ENCODE results near the gene USP44. TPM values are rescaled to one million over a fixed set of nuclear protein-coding genes. Genes with fewer than 3 reads are reported as not detected.

The USP44 gene
- polyA plus RNA-seq, 1 experiment = 1.2 TPM

- POLR2A ChIA-PET = no interaction called here
These were observed 46.2 kb downstream of the USP44 start for GRCh38 chr12:95505039-95505438.

GRCh38 chr12:95504140-95504539 lies 47.1 kb downstream of the USP44 start:
- DNase-seq (ENCODE audit: low read depth) = no peak
- CTCF ChIA-PET = interaction anchor here (0.6 kb wide), 1 partner anchor 59 kb away, joined by 3 read pairs; no protein-coding TSS in a partner anchor

More at GRCh38 chr12:95505039-95505438, 46.2 kb downstream of the USP44 start:
- Histone ChIP-seq H3K27me3 (ENCODE audit: control insufficient read depth, insufficient read depth, low read length) (no peaks in the 10 kb centered on the region), H3K4me3 (ENCODE audit: low read depth, low read length) (no peak overlapping the region), H3K36me3 (ENCODE audit: control insufficient read depth, insufficient read depth, low read length) (peaks cover 14% of the 10 kb centered on the region)
- CTCF ChIA-PET = no interaction called here
- no peak for TF ChIP-seq CTCF (IDR thresholded peaks at IDR 0.05; ENCODE audit: insufficient read depth, low read depth, low read length)
- no peak for DNase-seq (ENCODE audit: low read depth)

GRCh38 chr12:95499772-95500171 lies 51.5 kb downstream of the USP44 start:
- Histone ChIP-seq H3K36me3 (ENCODE audit: control insufficient read depth, insufficient read depth, low read length) (peaks cover 12% of the 10 kb centered on the region), H3K27me3 (ENCODE audit: control insufficient read depth, insufficient read depth, low read length) (no peaks in the 10 kb centered on the region), H3K4me3 (ENCODE audit: low read depth, low read length) (no peak overlapping the region)
- no peak for TF ChIP-seq CTCF (IDR thresholded peaks at IDR 0.05; ENCODE audit: insufficient read depth, low read depth, low read length)
- DNase-seq (ENCODE audit: low read depth) = no peak
- CTCF ChIA-PET = no interaction called here
- POLR2A ChIA-PET = no interaction called here

More at GRCh38 chr12:95504140-95504539, 47.1 kb downstream of the USP44 start:
- Histone ChIP-seq H3K4me3 (ENCODE audit: low read depth, low read length) (no peak overlapping the region), H3K27me3 (ENCODE audit: control insufficient read depth, insufficient read depth, low read length) (no peaks in the 10 kb centered on the region), H3K36me3 (ENCODE audit: control insufficient read depth, insufficient read depth, low read length) (peaks cover 14% of the 10 kb centered on the region)
- TF ChIP-seq CTCF (IDR thresholded peaks at IDR 0.05; ENCODE audit: insufficient read depth, low read depth, low read length) = no peak
- POLR2A ChIA-PET = no interaction called here

- no peak overlapping the region for H3K4me3 ChIP-seq (ENCODE audit: low read depth, low read length)
- no peak for DNase-seq (ENCODE audit: low read depth)
- no peak for TF ChIP-seq CTCF (IDR thresholded peaks at IDR 0.05; ENCODE audit: insufficient read depth, low read depth, low read length)
- POLR2A ChIA-PET = no interaction called here
- H3K27me3 ChIP-seq (ENCODE audit: control insufficient read depth, insufficient read depth, low read length) = no peaks in the 10 kb centered on the region
- CTCF ChIA-PET = no interaction called here
- H3K36me3 ChIP-seq (ENCODE audit: control insufficient read depth, insufficient read depth, low read length) = peaks cover 8% of the 10 kb centered on the region
These were observed 52.3 kb downstream of the USP44 start for GRCh38 chr12:95498968-95499367.

DNA sequence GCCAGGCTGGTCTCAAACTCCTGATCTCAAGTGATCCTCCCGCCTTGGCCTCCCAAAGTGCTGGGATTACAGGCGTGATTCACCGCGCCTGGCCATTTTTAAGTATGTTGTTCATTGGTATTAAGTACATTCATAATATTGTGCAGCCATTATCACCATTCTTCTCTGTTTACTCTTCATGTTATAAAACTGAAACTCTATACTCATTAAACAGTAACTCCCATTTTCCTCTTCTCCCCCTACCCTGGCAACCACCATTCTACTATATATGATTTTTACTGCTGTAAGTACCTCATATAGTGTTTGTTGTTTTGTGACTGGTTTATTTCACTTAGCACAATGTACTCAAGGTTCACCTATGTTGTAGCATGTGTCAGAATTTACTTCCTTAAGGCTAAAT lies 54.2 kb downstream of the USP44 start:
- Histone ChIP-seq H3K27me3 (ENCODE audit: control insufficient read depth, insufficient read depth, low read length) (no peaks in the 10 kb centered on the region), H3K4me3 (ENCODE audit: low read depth, low read length) (no peak overlapping the region), H3K36me3 (ENCODE audit: control insufficient read depth, insufficient read depth, low read length) (peaks cover 4% of the 10 kb centered on the region; the same call in 1 of the 2 replicates)
- CTCF ChIA-PET = no interaction called here
- POLR2A ChIA-PET = no interaction called here
- no peak for DNase-seq (ENCODE audit: low read depth)
- TF ChIP-seq CTCF (IDR thresholded peaks at IDR 0.05; ENCODE audit: insufficient read depth, low read depth, low read length) = no peak

All from BJ (cell line).